HL-60 (cell line): ENCODE results near the gene SLC9A1.
A peak's percentile ranks its signal among the peaks of the same experiment; 100 is the strongest.

Experiments used
- GABPA ChIP-seq: IDR thresholded peaks from 2 replicates; pipeline ENCODE4 v1.6.1; 2012; ENCODE audit warnings: low read depth
- POLR2AphosphoS5 ChIP-seq: IDR thresholded peaks from 2 replicates; pipeline ENCODE4 v1.6.1; 2012; ENCODE audit warnings: low read depth
- SPI1 ChIP-seq: IDR thresholded peaks from 2 replicates; pipeline ENCODE4 v1.6.1; 2012; ENCODE audit warnings: low read depth, mild to moderate bottlenecking, borderline replicate concordance
- TF ChIP-seq, protein P1 (sequence below): IDR thresholded peaks from one replicate; pipeline ENCODE4 v1.5.1; 2011; ENCODE audit warnings: low read length, control low read depth, inconsistent platforms; ENCODE audit not compliant: insufficient read depth
- TF ChIP-seq, protein P2 (sequence below): IDR thresholded peaks from 2 replicates; pipeline ENCODE4 v1.6.1; 2012; ENCODE audit warnings: low read depth; ENCODE audit not compliant: insufficient replicate concordance

DNA sequence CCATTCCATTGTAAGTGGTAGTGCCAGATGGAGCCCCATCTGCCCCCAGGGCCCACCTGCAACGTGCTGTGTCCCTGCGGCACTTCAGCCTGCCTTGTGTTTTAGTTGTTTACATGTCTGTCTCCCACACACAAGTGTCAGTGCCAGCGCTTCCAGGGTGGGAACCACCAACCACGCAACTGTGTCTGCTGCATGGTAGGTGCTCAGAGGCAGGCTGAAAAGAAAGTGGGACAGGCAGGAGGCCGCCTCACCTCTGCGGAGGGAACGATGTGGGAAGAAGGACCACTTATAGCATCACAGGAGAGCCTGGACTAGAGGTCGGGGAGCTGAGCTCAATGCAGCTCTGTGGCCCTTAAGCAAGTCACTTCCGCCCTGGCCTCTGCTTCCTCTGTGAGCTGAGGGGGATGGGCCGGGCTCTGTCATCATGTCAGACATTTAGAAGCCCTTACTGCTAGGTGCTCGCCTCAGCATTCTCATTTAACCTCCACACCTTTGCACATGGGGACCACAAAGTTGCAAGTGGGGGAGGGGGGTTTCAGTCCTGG lies 17.9 kb downstream of the SLC9A1 start:
- TF ChIP-seq, protein P1, sequence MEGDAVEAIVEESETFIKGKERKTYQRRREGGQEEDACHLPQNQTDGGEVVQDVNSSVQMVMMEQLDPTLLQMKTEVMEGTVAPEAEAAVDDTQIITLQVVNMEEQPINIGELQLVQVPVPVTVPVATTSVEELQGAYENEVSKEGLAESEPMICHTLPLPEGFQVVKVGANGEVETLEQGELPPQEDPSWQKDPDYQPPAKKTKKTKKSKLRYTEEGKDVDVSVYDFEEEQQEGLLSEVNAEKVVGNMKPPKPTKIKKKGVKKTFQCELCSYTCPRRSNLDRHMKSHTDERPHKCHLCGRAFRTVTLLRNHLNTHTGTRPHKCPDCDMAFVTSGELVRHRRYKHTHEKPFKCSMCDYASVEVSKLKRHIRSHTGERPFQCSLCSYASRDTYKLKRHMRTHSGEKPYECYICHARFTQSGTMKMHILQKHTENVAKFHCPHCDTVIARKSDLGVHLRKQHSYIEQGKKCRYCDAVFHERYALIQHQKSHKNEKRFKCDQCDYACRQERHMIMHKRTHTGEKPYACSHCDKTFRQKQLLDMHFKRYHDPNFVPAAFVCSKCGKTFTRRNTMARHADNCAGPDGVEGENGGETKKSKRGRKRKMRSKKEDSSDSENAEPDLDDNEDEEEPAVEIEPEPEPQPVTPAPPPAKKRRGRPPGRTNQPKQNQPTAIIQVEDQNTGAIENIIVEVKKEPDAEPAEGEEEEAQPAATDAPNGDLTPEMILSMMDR: no peak
- TF ChIP-seq SPI1 (peak; percentile 92), POLR2AphosphoS5 (peak; percentile 93), GABPA (no peak; the same call in 1 of the 2 replicates)
- TF ChIP-seq, protein P2, sequence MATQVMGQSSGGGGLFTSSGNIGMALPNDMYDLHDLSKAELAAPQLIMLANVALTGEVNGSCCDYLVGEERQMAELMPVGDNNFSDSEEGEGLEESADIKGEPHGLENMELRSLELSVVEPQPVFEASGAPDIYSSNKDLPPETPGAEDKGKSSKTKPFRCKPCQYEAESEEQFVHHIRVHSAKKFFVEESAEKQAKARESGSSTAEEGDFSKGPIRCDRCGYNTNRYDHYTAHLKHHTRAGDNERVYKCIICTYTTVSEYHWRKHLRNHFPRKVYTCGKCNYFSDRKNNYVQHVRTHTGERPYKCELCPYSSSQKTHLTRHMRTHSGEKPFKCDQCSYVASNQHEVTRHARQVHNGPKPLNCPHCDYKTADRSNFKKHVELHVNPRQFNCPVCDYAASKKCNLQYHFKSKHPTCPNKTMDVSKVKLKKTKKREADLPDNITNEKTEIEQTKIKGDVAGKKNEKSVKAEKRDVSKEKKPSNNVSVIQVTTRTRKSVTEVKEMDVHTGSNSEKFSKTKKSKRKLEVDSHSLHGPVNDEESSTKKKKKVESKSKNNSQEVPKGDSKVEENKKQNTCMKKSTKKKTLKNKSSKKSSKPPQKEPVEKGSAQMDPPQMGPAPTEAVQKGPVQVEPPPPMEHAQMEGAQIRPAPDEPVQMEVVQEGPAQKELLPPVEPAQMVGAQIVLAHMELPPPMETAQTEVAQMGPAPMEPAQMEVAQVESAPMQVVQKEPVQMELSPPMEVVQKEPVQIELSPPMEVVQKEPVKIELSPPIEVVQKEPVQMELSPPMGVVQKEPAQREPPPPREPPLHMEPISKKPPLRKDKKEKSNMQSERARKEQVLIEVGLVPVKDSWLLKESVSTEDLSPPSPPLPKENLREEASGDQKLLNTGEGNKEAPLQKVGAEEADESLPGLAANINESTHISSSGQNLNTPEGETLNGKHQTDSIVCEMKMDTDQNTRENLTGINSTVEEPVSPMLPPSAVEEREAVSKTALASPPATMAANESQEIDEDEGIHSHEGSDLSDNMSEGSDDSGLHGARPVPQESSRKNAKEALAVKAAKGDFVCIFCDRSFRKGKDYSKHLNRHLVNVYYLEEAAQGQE: no peak
